HEK293 (cell line): Measurements from ENCODE around the gene CMKLR1.

Experiments used
- GLI4 ChIP-seq: fragments of 450-650 bp; formaldehyde crosslinking; IDR thresholded peaks from 2 replicates; pipeline ENCODE4 v1.5.1; 2016; ENCODE audit warnings: missing biosample characterization, missing genetic modification characterization
- KLF10 ChIP-seq: fragments of 450-650 bp; IDR thresholded peaks from 2 replicates; pipeline ENCODE4 v1.5.1; 2018; ENCODE audit warnings: missing biosample characterization, mild to moderate bottlenecking, missing genetic modification characterization
- TCF7L2 ChIP-seq: IDR thresholded peaks from 2 replicates; pipeline ENCODE4 v1.6.1; 2011; ENCODE audit warnings: low read depth, mild to moderate bottlenecking, inconsistent platforms, low read length, moderate library complexity, borderline replicate concordance
- ZIC2 ChIP-seq: fragments of 450-650 bp; formaldehyde crosslinking; IDR thresholded peaks from 2 replicates; pipeline ENCODE4 v1.5.1; 2016; ENCODE audit warnings: missing biosample characterization, missing genetic modification characterization
- ZNF248 ChIP-seq: fragments of 450-650 bp; formaldehyde crosslinking; IDR thresholded peaks from 2 replicates; pipeline ENCODE4 v1.5.1; 2017; ENCODE audit warnings: missing biosample characterization, missing genetic modification characterization
- ZNF266 ChIP-seq: fragments of 450-650 bp; formaldehyde crosslinking; IDR thresholded peaks from 2 replicates; pipeline ENCODE4 v1.5.1; 2016; ENCODE audit warnings: missing biosample characterization, missing genetic modification characterization, low read depth
- ZNF510 ChIP-seq: fragments of 450-650 bp; formaldehyde crosslinking; IDR thresholded peaks from 2 replicates; pipeline ENCODE4 v1.5.1; 2018; ENCODE audit warnings: mild to moderate bottlenecking, missing genetic modification characterization, missing biosample characterization; ENCODE audit not compliant: insufficient replicate concordance
- ZNF561 ChIP-seq: fragments of 450-650 bp; IDR thresholded peaks from 2 replicates; pipeline ENCODE4 v1.5.1; 2018; ENCODE audit warnings: missing biosample characterization, missing genetic modification characterization, borderline replicate concordance
- ZNF664 ChIP-seq: fragments of 450-650 bp; formaldehyde crosslinking; IDR thresholded peaks from 2 replicates; pipeline ENCODE4 v1.5.1; 2016; ENCODE audit warnings: missing biosample characterization, missing genetic modification characterization
- TF ChIP-seq, protein P1 (sequence below): fragments of 450-650 bp; formaldehyde crosslinking; IDR thresholded peaks from 2 replicates; pipeline ENCODE4 v1.5.1; 2016; ENCODE audit warnings: missing biosample characterization, missing genetic modification characterization
- TF ChIP-seq, protein P2 (sequence below): fragments of 450-650 bp; formaldehyde crosslinking; IDR thresholded peaks from 2 replicates; pipeline ENCODE4 v1.5.1; 2016; ENCODE audit warnings: missing biosample characterization, missing genetic modification characterization
- TF ChIP-seq, protein P3 (sequence below): fragments of 450-650 bp; formaldehyde crosslinking; conservative IDR thresholded peaks from 2 replicates; pipeline ENCODE4 v1.5.1; 2016; ENCODE audit warnings: low read depth, missing biosample characterization, missing genetic modification characterization

DNA sequence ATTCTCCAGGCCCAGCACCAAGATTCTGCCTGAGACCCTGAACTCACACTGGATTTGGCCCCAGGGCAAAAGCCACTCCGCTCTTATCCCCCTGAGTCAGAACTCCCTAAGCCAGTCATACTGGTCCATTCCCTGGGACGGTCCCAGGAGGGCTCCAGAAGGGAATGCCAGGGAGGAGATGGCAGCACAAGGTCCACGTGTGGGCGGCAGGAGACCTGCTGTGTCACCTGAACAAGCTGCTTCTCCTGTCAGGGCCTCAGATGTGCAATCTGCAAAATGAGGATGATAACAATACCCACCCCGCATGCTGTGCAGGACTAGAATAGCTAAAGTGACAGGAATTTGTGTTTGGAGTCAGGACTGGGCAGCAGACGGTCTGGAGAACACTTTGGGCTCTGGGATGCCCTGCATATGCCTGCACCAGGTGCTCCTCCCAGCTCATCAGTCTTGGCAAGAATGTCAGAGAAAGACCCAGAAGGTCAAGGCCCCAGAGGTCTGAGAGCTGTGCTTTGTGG is 40.3 kb downstream of the CMKLR1 start:
- TF ChIP-seq, protein P1, sequence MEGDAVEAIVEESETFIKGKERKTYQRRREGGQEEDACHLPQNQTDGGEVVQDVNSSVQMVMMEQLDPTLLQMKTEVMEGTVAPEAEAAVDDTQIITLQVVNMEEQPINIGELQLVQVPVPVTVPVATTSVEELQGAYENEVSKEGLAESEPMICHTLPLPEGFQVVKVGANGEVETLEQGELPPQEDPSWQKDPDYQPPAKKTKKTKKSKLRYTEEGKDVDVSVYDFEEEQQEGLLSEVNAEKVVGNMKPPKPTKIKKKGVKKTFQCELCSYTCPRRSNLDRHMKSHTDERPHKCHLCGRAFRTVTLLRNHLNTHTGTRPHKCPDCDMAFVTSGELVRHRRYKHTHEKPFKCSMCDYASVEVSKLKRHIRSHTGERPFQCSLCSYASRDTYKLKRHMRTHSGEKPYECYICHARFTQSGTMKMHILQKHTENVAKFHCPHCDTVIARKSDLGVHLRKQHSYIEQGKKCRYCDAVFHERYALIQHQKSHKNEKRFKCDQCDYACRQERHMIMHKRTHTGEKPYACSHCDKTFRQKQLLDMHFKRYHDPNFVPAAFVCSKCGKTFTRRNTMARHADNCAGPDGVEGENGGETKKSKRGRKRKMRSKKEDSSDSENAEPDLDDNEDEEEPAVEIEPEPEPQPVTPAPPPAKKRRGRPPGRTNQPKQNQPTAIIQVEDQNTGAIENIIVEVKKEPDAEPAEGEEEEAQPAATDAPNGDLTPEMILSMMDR (tag by site-specific recombination) = no peak
- TF ChIP-seq GLI4 (tag by site-specific recombination) = no peak
- TF ChIP-seq ZNF266 (tag by site-specific recombination) = no peak
- no peak for TF ChIP-seq ZNF561 (tag by site-specific recombination)
- TF ChIP-seq, protein P2, sequence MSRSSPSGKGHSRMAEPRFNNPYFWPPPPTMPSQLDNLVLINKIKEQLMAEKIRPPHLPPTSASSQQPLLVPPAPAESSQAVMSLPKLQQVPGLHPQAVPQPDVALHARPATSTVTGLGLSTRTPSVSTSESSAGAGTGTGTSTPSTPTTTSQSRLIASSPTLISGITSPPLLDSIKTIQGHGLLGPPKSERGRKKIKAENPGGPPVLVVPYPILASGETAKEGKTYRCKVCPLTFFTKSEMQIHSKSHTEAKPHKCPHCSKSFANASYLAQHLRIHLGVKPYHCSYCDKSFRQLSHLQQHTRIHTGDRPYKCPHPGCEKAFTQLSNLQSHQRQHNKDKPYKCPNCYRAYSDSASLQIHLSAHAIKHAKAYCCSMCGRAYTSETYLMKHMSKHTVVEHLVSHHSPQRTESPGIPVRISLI (tag by site-specific recombination) = no peak
- TF ChIP-seq ZNF664 (tag by site-specific recombination) = no peak
- no peak for TF ChIP-seq KLF10 (tag by site-specific recombination)
- TF ChIP-seq ZNF510 (tag by site-specific recombination) = no peak
- TF ChIP-seq ZNF248 (tag by site-specific recombination) = no peak
- TF ChIP-seq, protein P3, sequence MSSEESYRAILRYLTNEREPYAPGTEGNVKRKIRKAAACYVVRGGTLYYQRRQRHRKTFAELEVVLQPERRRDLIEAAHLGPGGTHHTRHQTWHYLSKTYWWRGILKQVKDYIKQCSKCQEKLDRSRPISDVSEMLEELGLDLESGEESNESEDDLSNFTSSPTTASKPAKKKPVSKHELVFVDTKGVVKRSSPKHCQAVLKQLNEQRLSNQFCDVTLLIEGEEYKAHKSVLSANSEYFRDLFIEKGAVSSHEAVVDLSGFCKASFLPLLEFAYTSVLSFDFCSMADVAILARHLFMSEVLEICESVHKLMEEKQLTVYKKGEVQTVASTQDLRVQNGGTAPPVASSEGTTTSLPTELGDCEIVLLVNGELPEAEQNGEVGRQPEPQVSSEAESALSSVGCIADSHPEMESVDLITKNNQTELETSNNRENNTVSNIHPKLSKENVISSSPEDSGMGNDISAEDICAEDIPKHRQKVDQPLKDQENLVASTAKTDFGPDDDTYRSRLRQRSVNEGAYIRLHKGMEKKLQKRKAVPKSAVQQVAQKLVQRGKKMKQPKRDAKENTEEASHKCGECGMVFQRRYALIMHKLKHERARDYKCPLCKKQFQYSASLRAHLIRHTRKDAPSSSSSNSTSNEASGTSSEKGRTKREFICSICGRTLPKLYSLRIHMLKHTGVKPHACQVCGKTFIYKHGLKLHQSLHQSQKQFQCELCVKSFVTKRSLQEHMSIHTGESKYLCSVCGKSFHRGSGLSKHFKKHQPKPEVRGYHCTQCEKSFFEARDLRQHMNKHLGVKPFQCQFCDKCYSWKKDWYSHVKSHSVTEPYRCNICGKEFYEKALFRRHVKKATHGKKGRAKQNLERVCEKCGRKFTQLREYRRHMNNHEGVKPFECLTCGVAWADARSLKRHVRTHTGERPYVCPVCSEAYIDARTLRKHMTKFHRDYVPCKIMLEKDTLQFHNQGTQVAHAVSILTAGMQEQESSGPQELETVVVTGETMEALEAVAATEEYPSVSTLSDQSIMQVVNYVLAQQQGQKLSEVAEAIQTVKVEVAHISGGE (tag by site-specific recombination) = no peak
- TF ChIP-seq TCF7L2 = no peak
- no peak for TF ChIP-seq ZIC2 (tag by site-specific recombination)
